Psoas muscle (tissue), 8 donors: Measurements from ENCODE around the gene TMA7B. TPM values are rescaled to one million over a fixed set of nuclear protein-coding genes. Genes with fewer than 3 reads are reported as not detected.

ENCODE experiments used
- ATAC-seq, 4 donors: fragments of 200-7000 bp; cut with Tn5 transposase; one replicate each; pipeline ENCODE4 v1.9.1; 2020; ENCODE audit warnings: moderate library complexity in 3 of 4, mild to moderate bottlenecking in 2 of 4
- DNase-seq, 2 donors: peaks; one replicate each; pipeline ENCODE4 v3.0.0-alpha.2; 2020
- H3K27ac ChIP-seq: fragments of 200-600 bp; one replicate; pipeline ENCODE4 v1.8.0; 2022
- H3K27me3 ChIP-seq, 3 donors: fragments of 200-600 bp in 1 of 3; one replicate each; pipeline versions ENCODE4 v1.6.1 to v1.8.0; 2013 to 2022; ENCODE audit warnings: low read length in 2 of 3, mild to moderate bottlenecking in 2 of 3, moderate library complexity in 1 of 3; ENCODE audit not compliant: insufficient read depth in 3 of 3
- H3K36me3 ChIP-seq, 2 donors: fragments of 200-600 bp in 1 of 2; one replicate each; pipeline versions ENCODE4 v1.6.1 to v1.8.0; 2013 to 2022; ENCODE audit warnings: low read depth in 1 of 2, mild to moderate bottlenecking in 1 of 2, moderate library complexity in 1 of 2; ENCODE audit not compliant: insufficient read depth in 1 of 2
- H3K4me1 ChIP-seq: fragments of 200-600 bp; one replicate; pipeline ENCODE4 v1.8.0; 2022
- H3K4me3 ChIP-seq: fragments of 200-600 bp; one replicate; pipeline ENCODE4 v1.8.0; 2022; ENCODE audit warnings: mild to moderate bottlenecking
- H3K9me3 ChIP-seq: fragments of 200-600 bp; one replicate; pipeline ENCODE4 v1.8.0; 2022
- WGBS, 3 donors: extraction: QIAGEN DNeasy Blood & Tissue Kit; methylation state at CpG; one replicate each; pipeline versions ENCODE4 v1.1.6 to v1.1.7; 2013; 5-methylcytosine and 5-hydroxymethylcytosine counted together
- intact Hi-C, 2 donors: fragments of 100-400 bp; cut with DNase I; formaldehyde crosslinking; loops; one replicate each; pipeline versions ENCODE4 v1.11.0 to v1.14.2; 2022
- polyA plus RNA-seq, 3 donors: library from polyadenylated mRNA; stranded (reverse); fragments of 200-250 nt; gene quantifications; one replicate each; pipeline ENCODE4 v1.2.3, GENCODE V29; 2013
- total RNA-seq, 4 donors: library from RNA; stranded (reverse); fragmentation: NEBNext Ultra II Directional in 2 of 4; extraction: Animal tissue kit (Norgen Biotek cat#: 25700) in 2 of 4; gene quantifications; one replicate each; pipeline versions ENCODE4 v1.2.1 to v1.2.4, GENCODE V29; 2021 to 2023
- TF ChIP-seq, protein P1 (sequence below): fragments of 200-600 bp; IDR thresholded peaks from one replicate; pipeline ENCODE4 v1.8.0; 2022; ENCODE audit warnings: antibody characterized with exemption
- donor health status: healthy with polysubstance abuse.
- donor health status: DM: no; HTN: no; CAD: no; lungs with moderate emphysema.
- donor health status: Bipolar disorder and iron deficiency.
- donor health status: healthy.
- donor health status: DM: yes; HTN: yes; CAD: no.
- donor health status: DM: no; HTN: no; CAD: no.
- donor health status: DM: no; HTN: no; CAD: no.
- donor health status: DM: yes; HTN: yes; CAD: no.

TMA7B gene
- total and polyA plus RNA-seq, 7 donors: not detected

DNA sequence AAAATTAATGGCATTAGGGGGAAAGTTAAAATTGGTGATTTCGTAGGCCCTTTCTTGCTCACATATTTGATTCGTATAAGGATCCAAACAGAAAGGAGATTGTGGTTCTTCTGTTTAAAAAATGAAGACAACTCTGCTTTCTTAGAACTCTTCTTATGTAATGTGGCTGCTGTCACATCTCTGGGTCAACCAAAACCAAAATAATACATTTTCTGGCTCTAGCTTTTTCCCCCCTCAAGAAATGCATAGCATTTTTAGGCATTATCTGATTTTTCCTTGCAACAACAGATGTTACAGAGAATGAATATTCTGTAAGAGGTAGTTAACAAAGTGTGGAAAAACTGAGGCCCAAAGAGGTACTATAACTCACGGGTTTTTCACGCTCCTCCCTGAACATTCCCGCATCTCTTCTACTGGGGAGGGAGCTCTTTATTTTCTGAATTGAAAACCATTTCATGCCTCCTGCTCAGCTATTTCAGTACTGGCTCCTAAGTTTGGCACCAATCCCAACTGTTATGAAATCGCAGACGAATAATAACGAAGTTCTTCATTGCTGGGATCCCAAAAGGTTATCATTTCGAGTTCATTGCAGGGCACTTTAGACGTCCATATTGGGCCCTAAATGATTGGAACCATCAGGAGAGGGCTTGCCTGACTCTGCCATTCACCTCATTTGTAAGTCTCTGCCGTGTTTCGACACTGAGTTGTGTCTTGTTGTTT, 42.3 kb upstream of the TMA7B start:
- H3K36me3 ChIP-seq: no peaks in the 10 kb centered on the region
- no peak for DNase-seq
- H3K27ac ChIP-seq: no peak overlapping the region
- peaks cover 0 to 13% (median 0%) of the 10 kb centered on the region in 3 donors for H3K27me3 ChIP-seq
- TF ChIP-seq, protein P1, sequence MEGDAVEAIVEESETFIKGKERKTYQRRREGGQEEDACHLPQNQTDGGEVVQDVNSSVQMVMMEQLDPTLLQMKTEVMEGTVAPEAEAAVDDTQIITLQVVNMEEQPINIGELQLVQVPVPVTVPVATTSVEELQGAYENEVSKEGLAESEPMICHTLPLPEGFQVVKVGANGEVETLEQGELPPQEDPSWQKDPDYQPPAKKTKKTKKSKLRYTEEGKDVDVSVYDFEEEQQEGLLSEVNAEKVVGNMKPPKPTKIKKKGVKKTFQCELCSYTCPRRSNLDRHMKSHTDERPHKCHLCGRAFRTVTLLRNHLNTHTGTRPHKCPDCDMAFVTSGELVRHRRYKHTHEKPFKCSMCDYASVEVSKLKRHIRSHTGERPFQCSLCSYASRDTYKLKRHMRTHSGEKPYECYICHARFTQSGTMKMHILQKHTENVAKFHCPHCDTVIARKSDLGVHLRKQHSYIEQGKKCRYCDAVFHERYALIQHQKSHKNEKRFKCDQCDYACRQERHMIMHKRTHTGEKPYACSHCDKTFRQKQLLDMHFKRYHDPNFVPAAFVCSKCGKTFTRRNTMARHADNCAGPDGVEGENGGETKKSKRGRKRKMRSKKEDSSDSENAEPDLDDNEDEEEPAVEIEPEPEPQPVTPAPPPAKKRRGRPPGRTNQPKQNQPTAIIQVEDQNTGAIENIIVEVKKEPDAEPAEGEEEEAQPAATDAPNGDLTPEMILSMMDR: no peak
- peak in 1 of 4 donors; percentile 30 for ATAC-seq
- WGBS, 3 donors: 29 to 42% (median 31%) methylated on average over 12 of the region's 12 CpGs
- no peaks in the 10 kb centered on the region for H3K4me1 ChIP-seq
- no peak overlapping the region for H3K4me3 ChIP-seq
- intact Hi-C loops: no loop called here
- no peaks in the 10 kb centered on the region for H3K9me3 ChIP-seq

DNA sequence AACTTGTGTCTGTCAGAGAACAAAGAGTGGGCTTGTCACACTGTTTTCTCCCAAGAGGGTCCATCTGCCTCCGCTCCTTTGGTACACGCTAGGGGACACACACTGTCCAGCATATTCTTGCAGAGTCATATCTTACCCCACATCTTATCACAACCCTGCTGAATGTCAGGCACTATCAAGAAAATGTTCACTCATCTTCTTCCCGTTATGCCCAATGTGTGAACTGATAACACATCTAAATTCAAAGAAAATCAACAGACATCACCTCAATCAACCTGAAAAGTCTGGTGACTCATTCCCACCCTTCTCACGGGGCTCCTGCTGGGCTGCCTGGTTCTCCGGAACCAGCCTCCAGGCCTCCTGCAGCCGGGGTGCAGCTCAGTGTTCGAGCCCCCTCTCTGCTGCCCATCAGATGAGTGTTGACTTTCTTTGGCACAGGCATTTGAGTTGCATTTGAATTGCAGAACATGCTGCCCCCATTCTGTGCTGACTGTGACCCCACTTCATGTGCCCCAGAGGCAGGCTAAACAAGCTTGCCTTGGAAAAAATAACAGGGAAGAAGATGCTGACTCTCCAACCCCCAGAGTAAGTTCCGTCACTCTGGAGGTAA, 40.0 kb upstream of the TMA7B start:
- Histone ChIP-seq H3K27ac (no peak overlapping the region), H3K9me3 (no peaks in the 10 kb centered on the region), H3K4me1 (no peaks in the 10 kb centered on the region), H3K27me3 (peaks cover 0 to 19% (median 3%) of the 10 kb centered on the region in 3 donors), H3K36me3 (no peaks in the 10 kb centered on the region), H3K4me3 (no peak overlapping the region)
- TF ChIP-seq, protein P1: no peak
- no peak for ATAC-seq
- intact Hi-C loops: no loop called here
- WGBS, 3 donors: 85 to 93% (median 90%) methylated on average over 8 of the region's 8 CpGs
- DNase-seq: no peak

DNA sequence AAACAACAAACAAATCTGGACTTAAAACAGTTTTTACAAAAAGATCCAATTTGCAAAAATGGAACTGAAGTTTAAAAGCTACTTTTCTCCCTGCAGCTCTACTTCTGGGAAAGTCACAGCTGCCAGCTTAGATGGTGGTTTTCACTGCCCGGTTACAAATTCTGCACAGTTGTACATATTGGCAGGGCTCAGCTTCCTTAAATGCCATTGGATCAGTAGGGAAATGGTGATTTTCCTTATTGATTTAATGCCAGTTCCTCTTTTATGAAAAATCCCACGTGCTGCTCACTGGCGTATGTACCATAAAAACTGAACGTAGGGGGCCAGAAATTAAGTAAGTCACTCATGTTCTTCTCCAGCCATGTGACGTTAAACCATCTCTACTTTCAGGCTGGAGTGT, 36.5 kb upstream of the TMA7B start:
- Histone ChIP-seq H3K4me1 (no peaks in the 10 kb centered on the region), H3K27me3 (peaks cover 0 to 45% (median 15%) of the 10 kb centered on the region in 3 donors), H3K4me3 (no peak overlapping the region), H3K36me3 (no peaks in the 10 kb centered on the region), H3K9me3 (no peaks in the 10 kb centered on the region), H3K27ac (no peak overlapping the region)
- intact Hi-C loops: no loop called here
- no peak for DNase-seq
- WGBS, 3 donors: 15 to 32% (median 16%) methylated on average over 5 of the region's 5 CpGs
- TF ChIP-seq, protein P1: no peak
- no peak for ATAC-seq

DNA sequence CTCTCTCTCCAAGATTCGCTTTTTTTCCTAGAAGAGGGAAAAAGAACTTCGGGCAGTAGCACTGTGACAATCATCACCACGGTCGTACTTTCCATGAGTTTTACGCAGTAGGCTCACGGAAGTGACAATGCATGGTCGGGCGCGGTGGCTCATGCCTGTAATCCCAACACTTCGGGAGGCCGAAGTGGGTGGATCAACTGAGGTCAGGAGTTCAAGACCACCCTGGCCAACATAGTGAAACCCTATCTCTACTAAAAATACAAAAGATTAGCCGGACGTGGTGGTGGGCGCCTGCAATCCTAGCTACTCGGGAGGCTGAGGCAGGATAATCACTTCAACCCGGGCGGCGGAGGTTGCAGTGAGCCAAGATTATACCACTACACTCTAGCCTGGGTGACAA, 35.9 kb upstream of the TMA7B start:
- intact Hi-C loops: no loop called here
- TF ChIP-seq, protein P1: no peak
- no peaks in the 10 kb centered on the region for H3K4me1 ChIP-seq
- no peak for DNase-seq
- WGBS, 3 donors: 61 to 67% (median 64%) methylated on average over 18 of the region's 18 CpGs
- no peaks in the 10 kb centered on the region for H3K36me3 ChIP-seq
- no peak overlapping the region for H3K4me3 ChIP-seq
- H3K9me3 ChIP-seq: no peaks in the 10 kb centered on the region
- H3K27me3 ChIP-seq: peaks cover 0 to 45% (median 15%) of the 10 kb centered on the region in 3 donors
- no peak overlapping the region for H3K27ac ChIP-seq
- ATAC-seq: no peak
